Measurements from ENCODE around the gene TMEM163. TPM values are rescaled to one million over a fixed set of nuclear protein-coding genes. Genes with fewer than 3 reads are reported as not detected.
"Not testable (repeated sequence)": the region's sequence is repeated elsewhere in the genome, so short reads cannot be mapped to it uniquely, and the experiment has no call there.

The TMEM163 gene
- total RNA-seq, 6 experiments from 2014 or later = not detected

GRCh38 chr2:134762508-134762907 is 43.7 kb upstream of the TMEM163 start:
- H3K4me3 Mint-ChIP-seq = no peak overlapping the region
- H3K27ac Mint-ChIP-seq = no peak overlapping the region
- H3K36me3 Mint-ChIP-seq (ENCODE audit: low read depth) = no peaks in the 10 kb centered on the region
- DNase-seq = no peak
- TF ChIP-seq CTCF (IDR thresholded peaks at IDR 0.05) = no peak
- H3K4me1 Mint-ChIP-seq (ENCODE audit: low read depth) = peaks cover 7% of the 10 kb centered on the region
- peaks cover 21% of the 10 kb centered on the region for H3K27me3 Mint-ChIP-seq (ENCODE audit: insufficient read depth)
- no peaks in the 10 kb centered on the region for H3K9me3 Mint-ChIP-seq

GRCh38 chr2:134760385-134760784 is 41.6 kb upstream of the TMEM163 start:
- H3K27me3 Mint-ChIP-seq (ENCODE audit: insufficient read depth) = peaks cover 23% of the 10 kb centered on the region
- H3K4me3 Mint-ChIP-seq = no peak overlapping the region
- H3K9me3 Mint-ChIP-seq = no peaks in the 10 kb centered on the region
- no peak for TF ChIP-seq CTCF (IDR thresholded peaks at IDR 0.05)
- H3K36me3 Mint-ChIP-seq (ENCODE audit: low read depth) = no peaks in the 10 kb centered on the region
- H3K4me1 Mint-ChIP-seq (ENCODE audit: low read depth) = peaks cover 7% of the 10 kb centered on the region
- H3K27ac Mint-ChIP-seq = no peak overlapping the region
- no peak for DNase-seq

DNA sequence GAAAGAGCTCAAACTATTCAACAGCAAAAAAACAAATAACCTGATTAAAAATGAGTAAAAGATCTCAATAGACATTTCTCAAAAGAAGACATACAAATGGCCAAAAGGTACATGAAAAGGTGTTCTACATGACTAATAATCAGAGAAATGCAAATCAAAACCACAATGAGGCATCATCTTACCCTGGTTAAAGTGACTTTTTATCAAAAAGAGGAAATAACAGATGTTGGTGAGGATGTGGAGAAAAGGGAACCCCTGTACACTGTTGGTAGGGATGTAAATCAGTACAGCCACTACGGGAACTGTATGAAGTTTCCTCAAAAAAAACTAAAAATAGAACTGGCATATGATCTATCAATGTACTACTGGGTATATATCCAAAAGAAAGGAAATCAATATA is 39.8 kb upstream of the TMEM163 start:
- no peaks in the 10 kb centered on the region for H3K36me3 Mint-ChIP-seq (ENCODE audit: low read depth)
- TF ChIP-seq CTCF (IDR thresholded peaks at IDR 0.05) = no peak

GRCh38 chr2:134751981-134752380 is 33.2 kb upstream of the TMEM163 start:
- H3K9me3 Mint-ChIP-seq; H3K27me3 Mint-ChIP-seq (ENCODE audit: insufficient read depth); H3K4me3 Mint-ChIP-seq; H3K27ac Mint-ChIP-seq; DNase-seq; H3K36me3 Mint-ChIP-seq (ENCODE audit: low read depth); H3K4me1 Mint-ChIP-seq (ENCODE audit: low read depth): not testable (repeated sequence)

More for the DNA sequence above, 39.8 kb upstream of the TMEM163 start:
- Mint-ChIP-seq H3K9me3 (no peaks in the 10 kb centered on the region), H3K4me1 (ENCODE audit: low read depth) (peaks cover 7% of the 10 kb centered on the region), H3K27me3 (ENCODE audit: insufficient read depth) (peaks cover 19% of the 10 kb centered on the region), H3K4me3 (no peak overlapping the region), H3K27ac (no peak overlapping the region)
- DNase-seq = no peak

DNA sequence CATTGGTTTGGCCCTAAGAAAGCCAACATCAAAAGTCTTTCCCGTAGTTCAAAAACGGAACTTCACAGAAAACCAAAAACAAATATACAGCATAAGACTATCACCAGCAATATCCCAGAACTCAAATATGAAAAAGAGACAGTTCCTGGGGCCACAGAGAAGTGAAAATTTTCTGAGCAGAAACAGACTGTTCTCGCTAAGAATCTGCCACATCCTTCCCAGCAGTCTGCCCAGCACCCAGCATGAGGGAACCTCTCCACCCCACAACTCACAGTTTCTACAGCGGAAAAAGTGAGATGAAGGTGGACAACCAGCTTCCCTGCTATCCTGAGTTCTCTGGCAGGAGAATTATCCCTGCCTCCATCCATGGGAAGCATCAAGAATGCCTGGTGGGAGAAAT is 26.7 kb upstream of the TMEM163 start:
- H3K27me3 Mint-ChIP-seq (ENCODE audit: insufficient read depth) = peaks cover 7% of the 10 kb centered on the region
- no peak for TF ChIP-seq CTCF (IDR thresholded peaks at IDR 0.05)
- no peaks in the 10 kb centered on the region for H3K4me1 Mint-ChIP-seq (ENCODE audit: low read depth)
- no peak overlapping the region for H3K4me3 Mint-ChIP-seq
- no peaks in the 10 kb centered on the region for H3K36me3 Mint-ChIP-seq (ENCODE audit: low read depth)
- no peaks in the 10 kb centered on the region for H3K9me3 Mint-ChIP-seq
- no peak for DNase-seq
- no peak overlapping the region for H3K27ac Mint-ChIP-seq

- no peak for DNase-seq
- TF ChIP-seq CTCF (IDR thresholded peaks at IDR 0.05) = no peak
- H3K27ac Mint-ChIP-seq = no peak overlapping the region
- H3K27me3 Mint-ChIP-seq (ENCODE audit: insufficient read depth) = peaks cover 7% of the 10 kb centered on the region
- H3K4me3 Mint-ChIP-seq = no peak overlapping the region
- H3K36me3 Mint-ChIP-seq (ENCODE audit: low read depth) = no peaks in the 10 kb centered on the region
- no peaks in the 10 kb centered on the region for H3K4me1 Mint-ChIP-seq (ENCODE audit: low read depth)
- no peaks in the 10 kb centered on the region for H3K9me3 Mint-ChIP-seq
Measured at GRCh38 chr2:134745023-134745422, 26.2 kb upstream of the TMEM163 start.

All from HFFc6 (cell line).